B cell (primary cell): Measurements from ENCODE around the gene UBE2L5. TPM values are rescaled to one million over a fixed set of nuclear protein-coding genes. Genes with fewer than 3 reads are reported as not detected.

ENCODE experiments used
- ATAC-seq: fragments of 200-7000 bp; cut with Tn5 transposase; one replicate; pipeline ENCODE4 v1.10.0; 2021; ENCODE audit warnings: low read depth, mild to moderate bottlenecking, moderate number of reproducible peaks, moderate library complexity
- CTCF ChIA-PET: fragments of 350-600 bp; sonication (Branson Sonifier 250); formaldehyde crosslinking; loops from one replicate; lab custom pipeline; 2021; ENCODE audit warnings: antibody characterized with exemption, inconsistent platforms; lab: Charles Lee
- POLR2A ChIA-PET: fragments of 350-600 bp; sonication (Branson Sonifier 250); formaldehyde crosslinking; loops from one replicate; lab custom pipeline; 2021; ENCODE audit warnings: antibody characterized with exemption; lab: Charles Lee
- DNase-seq: peaks from one replicate; pipeline ENCODE4 v3.0.0; 2013
- H2AFZ ChIP-seq: 2 replicates; pipeline ENCODE4 v1.6.1; 2012; ENCODE audit warnings: mild to moderate bottlenecking, low read depth, low read length; ENCODE audit not compliant: insufficient read depth, poor library complexity, severe bottlenecking
- H3K27ac ChIP-seq, 2 donors: 1 replicate in 1 of 2; 2 replicates in 1 of 2; pipeline ENCODE4 v1.5.1; 2012 to 2013; ENCODE audit warnings: low read length in 2 of 2, mild to moderate bottlenecking in 2 of 2, moderate library complexity in 1 of 2
- H3K27me3 ChIP-seq, 4 experiments: fragments of 200-600 bp in 1 of 4; sonication (generic) in 1 of 4; replicated peaks in 1 of 4; 1 replicate in 2 of 4; 2 replicates in 2 of 4; pipeline versions ENCODE4 v1.6.1 to v1.7.0; 2013 to 2016; ENCODE audit warnings: low read length in 3 of 4, mild to moderate bottlenecking in 2 of 4, mixed read lengths in 1 of 4, moderate library complexity in 1 of 4; ENCODE audit not compliant: insufficient read depth in 4 of 4, control insufficient read depth in 3 of 4; ENCODE audit errors: control extremely low read depth in 1 of 4
- H3K36me3 ChIP-seq, 2 experiments: replicated peaks in 1 of 2; 1 replicate in 1 of 2; 2 replicates in 1 of 2; pipeline versions ENCODE4 v1.6.1 to v1.7.1; 2013; ENCODE audit warnings: low read length in 1 of 2; ENCODE audit not compliant: insufficient read depth in 2 of 2, control insufficient read depth in 1 of 2; ENCODE audit errors: control extremely low read depth in 1 of 2, extremely low read depth in 1 of 2
- H3K4me1 ChIP-seq, 2 donors: fragments of 200-600 bp in 1 of 2; sonication (generic) in 1 of 2; 1 replicate in 1 of 2; 2 replicates in 1 of 2; pipeline versions ENCODE4 v1.5.1 to v1.6.1; 2013 to 2017; ENCODE audit warnings: low read length in 2 of 2; ENCODE audit not compliant: control insufficient read depth in 2 of 2, insufficient read depth in 2 of 2
- H3K4me2 ChIP-seq: replicated peaks from 2 replicates; pipeline ENCODE3; 2012; ENCODE audit warnings: mild to moderate bottlenecking, low read depth, low read length; ENCODE audit not compliant: poor library complexity, severe bottlenecking
- H3K4me3 ChIP-seq, 5 experiments: fragments of 200-600 bp in 1 of 5; sonication (generic) in 1 of 5; 1 replicate in 3 of 5; 2 replicates in 2 of 5; pipeline versions ENCODE4 v1.5.1 to v1.7.0; 2011 to 2016; ENCODE audit warnings: low read length in 4 of 5, mild to moderate bottlenecking in 4 of 5, low read depth in 2 of 5, control low read depth in 1 of 5, moderate library complexity in 1 of 5; ENCODE audit not compliant: insufficient read depth in 1 of 5; ENCODE audit errors: control extremely low read depth in 1 of 5, extremely low read depth in 1 of 5
- H3K79me2 ChIP-seq: fragments of 200-600 bp; sonication (generic); one replicate; pipeline ENCODE4 v1.6.0; 2016; ENCODE audit warnings: low read length; ENCODE audit not compliant: control insufficient read depth, insufficient read depth
- H3K9ac ChIP-seq: fragments of 200-600 bp; sonication (generic); 2 replicates; pipeline ENCODE4 v1.6.1; 2017; ENCODE audit warnings: mild to moderate bottlenecking, low read length, moderate library complexity
- H3K9me3 ChIP-seq, 3 donors: one replicate each; pipeline versions ENCODE4 v1.6.1 to v1.7.1; 2013; ENCODE audit warnings: low read length in 2 of 3; ENCODE audit not compliant: control insufficient read depth in 2 of 3, insufficient read depth in 1 of 3; ENCODE audit errors: control extremely low read depth in 1 of 3
- H4K20me1 ChIP-seq: 2 replicates; pipeline ENCODE4 v1.6.0; 2012; ENCODE audit warnings: mild to moderate bottlenecking, low read length; ENCODE audit not compliant: insufficient read depth, control insufficient read depth, poor library complexity, severe bottlenecking
- H3K27ac Mint-ChIP-seq: one replicate; pipeline ENCODE4 v1.8.0; 2021; ENCODE audit warnings: mixed read lengths
- H3K27me3 Mint-ChIP-seq: one replicate; pipeline ENCODE4 v1.8.0; 2021; ENCODE audit warnings: mixed read lengths
- H3K4me1 Mint-ChIP-seq: one replicate; pipeline ENCODE4 v1.8.0; 2021; ENCODE audit warnings: mixed read lengths
- H3K4me3 Mint-ChIP-seq: one replicate; pipeline ENCODE4 v1.8.0; 2021; ENCODE audit warnings: mixed read lengths
- H3K9me3 Mint-ChIP-seq: one replicate; pipeline ENCODE4 v1.8.0; 2022; ENCODE audit warnings: mixed read lengths; ENCODE audit not compliant: insufficient read depth
- EZH2 ChIP-seq: IDR thresholded peaks from 2 replicates; pipeline ENCODE4 v1.6.1; 2012; ENCODE audit warnings: borderline replicate concordance, low read depth, mild to moderate bottlenecking, moderate library complexity, low read length; ENCODE audit not compliant: insufficient read depth, poor library complexity, severe bottlenecking
- WGBS: methylation state at CpG from one replicate; pipeline ENCODE4 v1.1.5; 2013; ENCODE audit warnings: missing lambda C conversion rate; ENCODE audit not compliant: insufficient coverage; 5-methylcytosine and 5-hydroxymethylcytosine counted together
- intact Hi-C: fragments of 100-400 bp; cut with micrococcal nuclease; formaldehyde crosslinking; loops from one replicate; pipeline ENCODE4 v1.10.0; 2022
- polyA plus RNA-seq: library from polyadenylated mRNA; depleted of rRNA; stranded (reverse); fragments of >200 nt; gene quantifications from 2 replicates; pipeline ENCODE4 v1.2.3, GENCODE V29; 2012
- total RNA-seq, 2 donors: library from RNA; stranded (reverse); fragments of 120-200 nt in 1 of 2; gene quantifications; 1 replicate in 1 of 2; 2 replicates in 1 of 2; pipeline versions ENCODE4 v1.2.3 to v1.2.4, GENCODE V29; 2013 to 2022
- TF ChIP-seq, protein P1 (sequence below): fragments of 200-600 bp; IDR thresholded peaks from one replicate; pipeline ENCODE4 v1.8.0; 2022; ENCODE audit warnings: antibody characterized with exemption, mild to moderate bottlenecking

UBE2L5 gene
- total and polyA plus RNA-seq, 2 donors (not counting 1 experiment from before 2014, with no cell fraction given), result 0.16 to 0.57 TPM

DNA sequence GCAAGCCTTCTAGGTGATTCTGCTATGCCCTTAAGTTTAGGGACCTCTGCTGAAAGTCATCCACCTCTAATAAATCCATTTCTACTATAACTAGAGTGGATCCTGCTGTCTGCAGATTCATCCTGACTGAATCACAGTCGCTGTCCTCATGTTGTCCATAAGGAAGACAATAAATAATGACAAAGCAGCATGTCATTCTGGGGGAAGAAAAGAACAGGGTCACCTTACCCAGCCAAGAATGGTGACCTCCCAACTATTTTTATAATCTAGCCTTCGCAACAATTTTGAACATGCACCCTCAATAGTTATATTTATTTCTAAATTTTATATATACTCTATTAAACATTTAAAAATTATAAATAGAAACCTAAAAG is 45.0 kb upstream of the UBE2L5 start:
- Histone ChIP-seq H3K9me3 (no peaks in the 10 kb centered on the region), H2AFZ (peak overlapping the region; percentile 52), H3K9ac (peak overlapping the region; percentile 59), H3K4me3 (peak overlapping the region in 2 of 5 experiments; percentile 53 to 54), H3K27ac (peak overlapping the region; percentile 57 to 79), H4K20me1 (no peaks in the 10 kb centered on the region), H3K4me1 (peaks cover 50 to 59% of the 10 kb centered on the region in 2 donors), H3K79me2 (peaks cover 5% of the 10 kb centered on the region), H3K27me3 (no peaks in the 10 kb centered on the region), H3K36me3 (no peaks in the 10 kb centered on the region), H3K4me2 (peak overlapping the region; percentile 79)
- H3K4me3 Mint-ChIP-seq, result peak overlapping the region; percentile 91
- H3K27me3 Mint-ChIP-seq, result no peaks in the 10 kb centered on the region
- ChIA-PET CTCF (interaction anchor here (0.6 to 8.9 kb wide), 11 partner anchors 8 to 245 kb away, joined by 3 to 93 read pairs (median 4); partner anchors contain the start of gene UBE2L5), POLR2A (interaction anchor here (1.0 to 1.7 kb wide), 4 partner anchors 16 to 66 kb away, joined by 3 to 9 read pairs (median 5); no protein-coding TSS in a partner anchor)
- intact Hi-C loops, result loop anchor here (1.0 kb wide), 1 partner anchor 18 kb away; no protein-coding TSS in a partner anchor
- TF ChIP-seq, protein P1, sequence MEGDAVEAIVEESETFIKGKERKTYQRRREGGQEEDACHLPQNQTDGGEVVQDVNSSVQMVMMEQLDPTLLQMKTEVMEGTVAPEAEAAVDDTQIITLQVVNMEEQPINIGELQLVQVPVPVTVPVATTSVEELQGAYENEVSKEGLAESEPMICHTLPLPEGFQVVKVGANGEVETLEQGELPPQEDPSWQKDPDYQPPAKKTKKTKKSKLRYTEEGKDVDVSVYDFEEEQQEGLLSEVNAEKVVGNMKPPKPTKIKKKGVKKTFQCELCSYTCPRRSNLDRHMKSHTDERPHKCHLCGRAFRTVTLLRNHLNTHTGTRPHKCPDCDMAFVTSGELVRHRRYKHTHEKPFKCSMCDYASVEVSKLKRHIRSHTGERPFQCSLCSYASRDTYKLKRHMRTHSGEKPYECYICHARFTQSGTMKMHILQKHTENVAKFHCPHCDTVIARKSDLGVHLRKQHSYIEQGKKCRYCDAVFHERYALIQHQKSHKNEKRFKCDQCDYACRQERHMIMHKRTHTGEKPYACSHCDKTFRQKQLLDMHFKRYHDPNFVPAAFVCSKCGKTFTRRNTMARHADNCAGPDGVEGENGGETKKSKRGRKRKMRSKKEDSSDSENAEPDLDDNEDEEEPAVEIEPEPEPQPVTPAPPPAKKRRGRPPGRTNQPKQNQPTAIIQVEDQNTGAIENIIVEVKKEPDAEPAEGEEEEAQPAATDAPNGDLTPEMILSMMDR, result no peak
- no peak for TF ChIP-seq EZH2
- DNase-seq (no peak), ATAC-seq (no peak)
- peak overlapping the region; percentile 94 for H3K27ac Mint-ChIP-seq
- H3K4me1 Mint-ChIP-seq, result peaks cover 58% of the 10 kb centered on the region
- no peaks in the 10 kb centered on the region for H3K9me3 Mint-ChIP-seq
- WGBS, result no CpG with 5 or more reads among the region's 2 CpGs

DNA sequence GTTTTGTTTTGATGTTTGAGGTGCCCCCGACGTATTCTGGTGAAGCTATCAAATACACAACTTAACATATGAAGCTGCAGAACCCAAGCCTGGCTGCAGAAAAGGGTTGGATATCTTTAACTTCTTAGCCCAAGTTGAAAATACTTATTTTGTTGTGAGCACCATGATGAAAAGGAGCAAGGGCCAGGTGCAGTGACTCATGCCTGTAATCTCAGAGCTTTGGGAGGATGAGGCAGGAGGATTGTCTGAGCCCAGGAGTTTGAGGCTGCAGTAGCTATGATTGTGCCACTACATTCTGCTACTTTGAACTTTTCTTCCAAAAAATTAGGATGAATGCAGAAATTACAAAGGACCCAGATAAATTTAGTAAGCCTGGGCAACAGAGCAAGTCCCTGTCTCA is 44.1 kb upstream of the UBE2L5 start:
- DNase-seq (no peak), ATAC-seq (no peak)
- no peak overlapping the region for H3K4me3 Mint-ChIP-seq
- WGBS, result no CpG with 5 or more reads among the region's 2 CpGs
- H3K4me1 Mint-ChIP-seq, result peaks cover 56% of the 10 kb centered on the region
- Histone ChIP-seq H2AFZ (no peak overlapping the region), H3K79me2 (peaks cover 3% of the 10 kb centered on the region), H3K4me1 (peaks cover 47 to 56% of the 10 kb centered on the region in 2 donors), H3K9me3 (no peaks in the 10 kb centered on the region), H3K27me3 (no peaks in the 10 kb centered on the region), H3K36me3 (no peaks in the 10 kb centered on the region), H3K27ac (no peak overlapping the region), H3K9ac (no peak overlapping the region), H3K4me2 (no peak overlapping the region), H4K20me1 (no peaks in the 10 kb centered on the region), H3K4me3 (no peak overlapping the region)
- intact Hi-C loops, result no loop called here
- peak overlapping the region; percentile 54 for H3K27ac Mint-ChIP-seq
- ChIA-PET CTCF (interaction anchor here (0.9 to 2.2 kb wide), 5 partner anchors 11 to 75 kb away, joined by 3 to 5 read pairs (median 4); no protein-coding TSS in a partner anchor), POLR2A (interaction anchor here (0.5 to 1.4 kb wide), 4 partner anchors 11 to 123 kb away, joined by 3 to 6 read pairs (median 4); no protein-coding TSS in a partner anchor)
- TF ChIP-seq EZH2, result no peak
- TF ChIP-seq, protein P1, result no peak
- H3K27me3 Mint-ChIP-seq, result no peaks in the 10 kb centered on the region
- no peaks in the 10 kb centered on the region for H3K9me3 Mint-ChIP-seq
